ENCODE data around the gene DGKG. TPM values are rescaled to one million over a fixed set of nuclear protein-coding genes. Genes with fewer than 3 reads are reported as not detected.

Gene DGKG
- total and polyA plus RNA-seq, 3 experiments from 2014 or later: 0.04 to 0.20 TPM; not detected in 1

DNA sequence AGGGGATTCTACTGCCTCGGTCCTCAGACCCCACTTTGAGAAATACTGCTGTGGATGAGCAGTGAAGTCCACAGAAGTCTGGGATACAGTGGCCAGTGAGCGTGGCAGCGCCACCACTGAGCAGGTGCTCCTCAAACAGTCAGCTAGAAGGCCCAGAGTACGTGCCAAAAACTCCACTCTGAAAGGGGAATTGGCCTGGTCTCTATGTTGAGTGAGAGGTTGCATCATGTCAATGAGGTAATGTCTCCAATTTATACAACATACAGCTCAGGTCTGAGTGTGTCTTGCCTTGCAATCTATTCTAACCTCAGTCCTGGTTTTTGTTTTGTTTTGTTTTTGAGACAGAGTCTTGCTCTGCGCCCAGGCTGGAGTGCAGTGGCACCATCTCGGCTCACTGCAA is 199.8 kb downstream of the DGKG start:
- POLR2A ChIA-PET: no interaction called here

DNA sequence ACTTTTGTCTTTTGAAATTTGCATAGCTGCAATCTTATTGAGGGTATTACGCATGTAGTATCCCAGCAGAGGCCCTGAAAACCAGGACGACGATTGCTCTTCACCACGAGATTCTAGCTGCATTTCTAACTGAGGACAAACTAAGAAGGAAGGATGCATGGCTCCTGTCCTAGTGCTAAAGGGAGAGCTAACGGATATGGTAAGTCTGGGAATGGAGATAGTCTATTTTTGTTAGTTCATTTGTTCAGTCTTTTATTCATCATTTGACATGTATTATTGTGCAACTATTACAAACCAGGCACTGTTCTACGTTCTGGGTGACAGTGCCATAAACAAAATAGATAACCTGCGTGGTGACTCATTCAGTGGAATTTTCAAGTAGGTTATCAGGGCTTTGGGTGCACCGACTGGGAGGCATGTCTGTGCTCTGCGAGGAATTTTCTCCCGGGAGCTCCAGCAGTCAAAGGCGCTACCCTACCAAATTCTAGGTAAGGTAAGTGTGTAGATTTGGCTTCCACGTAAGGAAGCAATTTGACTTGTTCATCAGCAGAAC is 201.3 kb downstream of the DGKG start:
- POLR2A ChIA-PET: no interaction called here
- Histone ChIP-seq H3K27me3 (ENCODE audit: insufficient read depth, low read length, poor library complexity, severe bottlenecking) (peaks cover 4% of the 10 kb centered on the region), H3K27ac (ENCODE audit: low read depth, low read length) (no peak overlapping the region), H3K4me3 (ENCODE audit: low read length) (no peak overlapping the region), H3K9me3 (ENCODE audit: low read length) (no peaks in the 10 kb centered on the region), H3K36me3 (ENCODE audit: insufficient read depth, low read length) (no peaks in the 10 kb centered on the region), H3K4me1 (ENCODE audit: insufficient read depth, low read length) (no peaks in the 10 kb centered on the region)
- CTCF ChIA-PET: interaction anchor here (1.0 kb wide), 1 partner anchor 10 kb away, joined by 3 read pairs; no protein-coding TSS in a partner anchor
- Mint-ChIP-seq H3K4me1 (no peaks in the 10 kb centered on the region), H3K4me3 (no peak overlapping the region), H3K27ac (no peak overlapping the region), H3K9me3 (no peaks in the 10 kb centered on the region), H3K27me3 (peaks cover 15 to 61% of the 10 kb centered on the region in 2 donors), H3K36me3 (peaks cover 0 to 3% (median 0%) of the 10 kb centered on the region in 3 donors)
- DNase-seq: no peak

More for the DNA sequence above, 199.8 kb downstream of the DGKG start:
- CTCF ChIA-PET: no interaction called here
- no peaks in the 10 kb centered on the region for H3K4me1 ChIP-seq (ENCODE audit: insufficient read depth, low read length)
- H3K36me3 Mint-ChIP-seq: peaks cover 0 to 3% (median 0%) of the 10 kb centered on the region in 3 donors
- no peaks in the 10 kb centered on the region for H3K9me3 Mint-ChIP-seq
- no peak overlapping the region for H3K27ac ChIP-seq (ENCODE audit: low read depth, low read length)
- H3K27me3 ChIP-seq (ENCODE audit: insufficient read depth, low read length, poor library complexity, severe bottlenecking): peaks cover 4% of the 10 kb centered on the region
- H3K27ac Mint-ChIP-seq: no peak overlapping the region
- DNase-seq: no peak
- H3K4me1 Mint-ChIP-seq: no peaks in the 10 kb centered on the region
- peaks cover 17 to 70% of the 10 kb centered on the region in 2 donors for H3K27me3 Mint-ChIP-seq
- H3K4me3 ChIP-seq (ENCODE audit: low read length): no peak overlapping the region
- no peak overlapping the region for H3K4me3 Mint-ChIP-seq
- no peaks in the 10 kb centered on the region for H3K9me3 ChIP-seq (ENCODE audit: low read length)
- H3K36me3 ChIP-seq (ENCODE audit: insufficient read depth, low read length): no peaks in the 10 kb centered on the region

DNA sequence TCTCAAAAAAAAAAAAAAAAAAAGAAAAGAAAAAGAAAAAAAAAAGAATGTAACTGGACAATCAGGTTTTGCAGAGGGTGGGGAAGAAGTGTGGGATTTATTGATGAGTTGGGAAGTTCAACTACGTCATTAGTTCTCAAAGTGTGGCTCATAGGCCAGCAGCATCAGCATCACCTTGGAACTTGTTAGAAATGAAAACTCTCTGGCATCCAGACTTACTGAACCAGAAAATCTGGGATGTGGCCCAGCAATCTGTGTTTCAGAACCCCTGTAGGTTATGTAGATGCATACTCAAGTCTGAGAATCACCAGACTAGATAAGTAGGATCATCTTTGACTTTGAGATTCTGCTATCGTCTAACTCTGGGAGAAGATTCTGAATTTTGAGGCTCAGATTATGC is 207.4 kb downstream of the DGKG start:
- H3K27ac Mint-ChIP-seq: no peak overlapping the region
- no peak overlapping the region for H3K27ac ChIP-seq (ENCODE audit: low read depth, low read length)
- POLR2A ChIA-PET: no interaction called here

DNA sequence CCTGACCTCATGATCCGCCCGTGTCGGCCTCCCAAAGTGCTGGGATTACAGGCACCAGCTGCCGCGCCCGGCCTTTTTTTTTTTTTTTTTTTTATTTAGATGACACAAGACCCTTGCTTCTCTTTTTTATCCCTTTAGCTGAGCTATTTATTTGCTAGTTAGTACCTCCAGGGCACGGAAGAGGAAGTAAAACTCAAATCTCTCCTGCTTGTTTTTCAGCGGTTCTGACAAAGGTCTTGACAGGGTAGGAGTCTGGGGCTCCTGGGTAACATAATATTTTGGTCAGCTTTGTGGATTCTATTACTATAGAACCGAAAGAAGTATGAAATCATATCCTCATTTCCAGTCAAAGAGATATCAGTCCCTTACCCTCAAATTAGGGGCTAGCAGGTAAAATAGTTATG is 209.1 kb downstream of the DGKG start:
- H3K27ac ChIP-seq (ENCODE audit: low read depth, low read length): no peak overlapping the region
- H3K36me3 ChIP-seq (ENCODE audit: insufficient read depth, low read length): no peaks in the 10 kb centered on the region
- Mint-ChIP-seq H3K27ac (no peak overlapping the region), H3K36me3 (no peaks in the 10 kb centered on the region), H3K9me3 (no peaks in the 10 kb centered on the region), H3K27me3 (peaks cover 19 to 37% of the 10 kb centered on the region in 2 donors), H3K4me1 (peaks cover 7 to 9% (median 8%) of the 10 kb centered on the region in 3 donors), H3K4me3 (no peak overlapping the region)
- no peak overlapping the region for H3K4me3 ChIP-seq (ENCODE audit: low read length)
- ChIA-PET CTCF (no interaction called here), POLR2A (no interaction called here)
- no peak for DNase-seq
- H3K9me3 ChIP-seq (ENCODE audit: low read length): no peaks in the 10 kb centered on the region
- H3K4me1 ChIP-seq (ENCODE audit: insufficient read depth, low read length): peaks cover 4% of the 10 kb centered on the region
- peaks cover 3% of the 10 kb centered on the region for H3K27me3 ChIP-seq (ENCODE audit: insufficient read depth, low read length, poor library complexity, severe bottlenecking)

More for the DNA sequence above, 207.4 kb downstream of the DGKG start:
- Mint-ChIP-seq H3K27me3 (peaks cover 18 to 38% of the 10 kb centered on the region in 2 donors), H3K4me1 (peaks cover 7 to 9% (median 8%) of the 10 kb centered on the region in 3 donors), H3K9me3 (no peaks in the 10 kb centered on the region), H3K36me3 (no peaks in the 10 kb centered on the region), H3K4me3 (no peak overlapping the region)
- H3K9me3 ChIP-seq (ENCODE audit: low read length): no peaks in the 10 kb centered on the region
- H3K36me3 ChIP-seq (ENCODE audit: insufficient read depth, low read length): no peaks in the 10 kb centered on the region
- H3K27me3 ChIP-seq (ENCODE audit: insufficient read depth, low read length, poor library complexity, severe bottlenecking): peaks cover 8% of the 10 kb centered on the region
- no peak for DNase-seq
- no peak overlapping the region for H3K4me3 ChIP-seq (ENCODE audit: low read length)
- H3K4me1 ChIP-seq (ENCODE audit: insufficient read depth, low read length): peaks cover 4% of the 10 kb centered on the region
- CTCF ChIA-PET: no interaction called here

DNA sequence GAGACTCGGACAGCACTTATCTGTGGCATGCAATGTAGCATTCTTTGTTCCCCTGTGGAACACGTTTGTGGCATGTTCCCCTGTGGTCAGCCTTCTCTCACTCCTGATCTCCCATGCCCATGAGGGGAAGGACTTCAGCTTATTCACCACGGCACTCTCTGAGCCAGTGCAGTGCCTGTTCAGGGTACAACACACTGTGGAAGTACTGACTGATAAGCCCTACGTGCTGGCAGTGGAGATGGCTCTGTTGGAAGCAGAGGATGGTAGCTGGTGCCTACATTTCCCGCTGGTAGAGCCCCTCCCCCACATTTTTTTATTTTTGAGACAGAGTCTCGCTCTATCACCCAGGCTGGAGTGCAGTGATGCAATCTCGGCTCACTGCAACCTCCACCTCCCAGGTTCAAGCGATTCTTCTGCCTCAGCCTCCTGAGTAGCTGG is 209.7 kb downstream of the DGKG start:
- Histone ChIP-seq H3K4me1 (ENCODE audit: insufficient read depth, low read length) (peaks cover 4% of the 10 kb centered on the region), H3K36me3 (ENCODE audit: insufficient read depth, low read length) (no peaks in the 10 kb centered on the region), H3K9me3 (ENCODE audit: low read length) (no peaks in the 10 kb centered on the region), H3K27ac (ENCODE audit: low read depth, low read length) (no peak overlapping the region), H3K4me3 (ENCODE audit: low read length) (no peak overlapping the region), H3K27me3 (ENCODE audit: insufficient read depth, low read length, poor library complexity, severe bottlenecking) (peaks cover 3% of the 10 kb centered on the region)
- CTCF ChIA-PET: no interaction called here
- Mint-ChIP-seq H3K36me3 (no peaks in the 10 kb centered on the region), H3K9me3 (no peaks in the 10 kb centered on the region), H3K4me3 (no peak overlapping the region), H3K27me3 (peaks cover 19 to 35% of the 10 kb centered on the region in 2 donors), H3K27ac (no peak overlapping the region), H3K4me1 (peaks cover 7 to 9% (median 8%) of the 10 kb centered on the region in 3 donors)
- DNase-seq: no peak
- POLR2A ChIA-PET: no interaction called here

DNA sequence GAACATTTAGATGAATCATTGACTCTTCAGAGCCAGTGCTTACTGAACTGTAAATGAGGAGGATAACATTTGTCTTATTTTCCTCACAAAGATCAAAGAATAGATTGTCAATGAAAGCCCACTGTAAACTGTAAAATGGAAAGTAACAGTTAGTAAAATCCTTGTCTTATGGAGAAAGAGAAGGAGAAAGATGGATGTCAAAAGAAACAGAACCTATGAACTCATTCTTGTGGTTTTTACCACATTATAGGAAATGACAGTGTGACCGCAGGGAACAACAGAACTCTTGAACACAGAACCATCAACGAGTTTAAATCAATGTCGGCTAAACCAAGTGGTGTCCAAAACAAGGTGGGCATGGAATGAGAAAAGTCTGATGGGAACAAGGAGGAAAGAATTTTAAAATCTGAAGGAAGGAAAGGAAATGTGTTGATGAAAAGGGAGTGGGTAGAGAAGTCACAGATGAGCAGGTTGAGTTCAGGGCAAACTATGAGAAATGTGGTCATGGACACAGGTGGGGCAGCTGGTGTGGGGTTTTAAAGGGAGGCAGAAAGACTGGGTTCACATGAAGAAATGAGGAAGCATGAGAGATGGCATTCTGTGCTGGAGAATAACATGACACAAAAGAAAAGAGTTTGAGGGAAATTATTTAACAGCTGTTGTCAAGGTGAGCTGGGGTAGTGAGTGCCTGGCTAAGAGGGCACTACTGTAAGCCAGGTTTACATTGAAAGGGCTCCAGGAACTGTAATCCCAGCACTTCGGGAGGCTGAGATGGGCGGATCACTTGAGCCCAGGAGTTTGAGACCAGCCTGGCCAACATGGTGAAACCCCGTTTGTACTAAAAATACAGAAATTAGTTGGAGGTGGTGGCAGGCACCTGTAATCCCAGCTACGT is 210.7 kb downstream of the DGKG start:
- Mint-ChIP-seq H3K9me3 (no peaks in the 10 kb centered on the region), H3K4me3 (no peak overlapping the region), H3K36me3 (no peaks in the 10 kb centered on the region), H3K4me1 (peaks cover 7 to 9% (median 8%) of the 10 kb centered on the region in 3 donors), H3K27ac (peak overlapping the region in 2 of 8 donors; percentile 12 to 63), H3K27me3 (peaks cover 21 to 33% of the 10 kb centered on the region in 2 donors)
- H3K27ac ChIP-seq (ENCODE audit: low read depth, low read length): no peak overlapping the region
- ChIA-PET POLR2A (no interaction called here), CTCF (no interaction called here)
- H3K27me3 ChIP-seq (ENCODE audit: insufficient read depth, low read length, poor library complexity, severe bottlenecking): peaks cover 3% of the 10 kb centered on the region
- H3K36me3 ChIP-seq (ENCODE audit: insufficient read depth, low read length): no peaks in the 10 kb centered on the region
- peaks cover 4% of the 10 kb centered on the region for H3K4me1 ChIP-seq (ENCODE audit: insufficient read depth, low read length)
- H3K4me3 ChIP-seq (ENCODE audit: low read length): no peak overlapping the region
- DNase-seq: no peak
- no peaks in the 10 kb centered on the region for H3K9me3 ChIP-seq (ENCODE audit: low read length)

DNA sequence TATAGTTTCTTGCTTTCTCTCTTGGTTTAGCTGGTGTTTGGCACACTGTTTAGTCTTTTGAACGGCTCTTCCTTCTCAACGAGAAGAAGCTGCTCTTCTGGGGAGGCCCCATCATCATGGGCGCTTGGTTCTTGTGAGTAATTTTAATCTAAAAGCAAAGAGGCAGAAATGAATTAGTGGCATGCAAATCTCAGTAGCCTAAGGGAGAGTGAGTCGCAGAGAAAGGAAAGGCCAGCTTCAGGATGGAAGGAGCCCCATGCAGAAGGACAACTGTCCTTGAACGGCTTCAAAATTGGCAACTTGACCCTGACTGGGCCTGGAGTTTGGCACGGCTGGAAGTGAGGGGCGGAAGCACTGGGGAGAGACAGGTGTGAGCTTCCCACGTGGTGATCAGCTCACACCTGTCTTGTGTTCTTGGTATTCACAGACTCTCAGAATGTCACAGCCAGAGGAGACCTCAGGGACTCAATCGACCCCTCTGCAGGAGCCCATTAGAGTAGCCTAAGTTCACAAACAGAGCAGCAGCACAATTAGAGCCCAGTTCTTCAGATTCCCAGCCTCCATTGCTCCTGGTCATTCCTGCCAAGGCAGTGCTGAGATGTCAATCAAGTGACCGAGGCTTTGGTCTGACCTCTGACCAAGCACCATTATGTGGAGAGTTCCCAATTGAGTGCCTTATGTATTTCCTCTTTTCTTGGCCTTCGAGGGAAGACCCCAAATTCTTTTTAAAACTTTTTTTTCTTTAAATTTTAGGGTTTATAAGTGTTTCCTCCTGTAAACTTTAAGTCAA is 211.8 kb downstream of the DGKG start:
- Mint-ChIP-seq H3K4me1 (peaks cover 7 to 9% (median 8%) of the 10 kb centered on the region in 3 donors), H3K9me3 (no peaks in the 10 kb centered on the region), H3K27me3 (peaks cover 21 to 38% of the 10 kb centered on the region in 2 donors), H3K27ac (no peak overlapping the region), H3K4me3 (no peak overlapping the region), H3K36me3 (no peaks in the 10 kb centered on the region)
- no peak for DNase-seq
- no peak overlapping the region for H3K27ac ChIP-seq (ENCODE audit: low read depth, low read length)
- ChIA-PET CTCF (no interaction called here), POLR2A (no interaction called here)
- H3K27me3 ChIP-seq (ENCODE audit: insufficient read depth, low read length, poor library complexity, severe bottlenecking): peaks cover 3% of the 10 kb centered on the region
- no peaks in the 10 kb centered on the region for H3K9me3 ChIP-seq (ENCODE audit: low read length)
- peaks cover 4% of the 10 kb centered on the region for H3K4me1 ChIP-seq (ENCODE audit: insufficient read depth, low read length)
- H3K36me3 ChIP-seq (ENCODE audit: insufficient read depth, low read length): no peaks in the 10 kb centered on the region
- no peak overlapping the region for H3K4me3 ChIP-seq (ENCODE audit: low read length)

Data from CD8-positive, alpha-beta memory T cell (primary cell).